GM12801 (cell line): ENCODE measurements around the gene UBXN10.

Experiments used
- TF ChIP-seq, protein P1 (sequence below): IDR thresholded peaks from one replicate; pipeline ENCODE4 v1.5.1; 2011; ENCODE audit warnings: control low read depth; ENCODE audit not compliant: insufficient read length; ENCODE audit errors: extremely low read depth

Gene UBXN10

DNA sequence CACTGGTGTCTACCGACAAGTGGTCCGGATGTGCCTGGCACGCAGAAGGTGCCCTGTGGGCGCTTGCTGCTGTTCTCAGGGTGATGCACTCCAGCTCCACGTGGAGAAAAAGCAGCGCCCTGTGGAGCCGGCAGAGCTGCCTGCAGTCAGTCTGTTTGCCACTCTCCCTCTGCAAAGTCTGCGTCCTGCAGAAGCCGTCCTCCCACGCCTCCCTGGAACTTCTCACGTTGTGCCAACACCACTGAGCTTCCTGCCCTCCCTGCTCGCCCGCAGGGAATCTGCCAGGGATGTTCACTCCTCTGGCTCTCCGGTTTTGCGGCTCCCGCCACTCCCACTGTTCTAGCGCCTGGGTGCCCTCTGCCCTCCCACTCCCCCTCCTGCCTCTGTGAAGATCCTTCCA, 19.8 kb upstream of the UBXN10 start:
- TF ChIP-seq, protein P1, sequence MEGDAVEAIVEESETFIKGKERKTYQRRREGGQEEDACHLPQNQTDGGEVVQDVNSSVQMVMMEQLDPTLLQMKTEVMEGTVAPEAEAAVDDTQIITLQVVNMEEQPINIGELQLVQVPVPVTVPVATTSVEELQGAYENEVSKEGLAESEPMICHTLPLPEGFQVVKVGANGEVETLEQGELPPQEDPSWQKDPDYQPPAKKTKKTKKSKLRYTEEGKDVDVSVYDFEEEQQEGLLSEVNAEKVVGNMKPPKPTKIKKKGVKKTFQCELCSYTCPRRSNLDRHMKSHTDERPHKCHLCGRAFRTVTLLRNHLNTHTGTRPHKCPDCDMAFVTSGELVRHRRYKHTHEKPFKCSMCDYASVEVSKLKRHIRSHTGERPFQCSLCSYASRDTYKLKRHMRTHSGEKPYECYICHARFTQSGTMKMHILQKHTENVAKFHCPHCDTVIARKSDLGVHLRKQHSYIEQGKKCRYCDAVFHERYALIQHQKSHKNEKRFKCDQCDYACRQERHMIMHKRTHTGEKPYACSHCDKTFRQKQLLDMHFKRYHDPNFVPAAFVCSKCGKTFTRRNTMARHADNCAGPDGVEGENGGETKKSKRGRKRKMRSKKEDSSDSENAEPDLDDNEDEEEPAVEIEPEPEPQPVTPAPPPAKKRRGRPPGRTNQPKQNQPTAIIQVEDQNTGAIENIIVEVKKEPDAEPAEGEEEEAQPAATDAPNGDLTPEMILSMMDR, result no peak

DNA sequence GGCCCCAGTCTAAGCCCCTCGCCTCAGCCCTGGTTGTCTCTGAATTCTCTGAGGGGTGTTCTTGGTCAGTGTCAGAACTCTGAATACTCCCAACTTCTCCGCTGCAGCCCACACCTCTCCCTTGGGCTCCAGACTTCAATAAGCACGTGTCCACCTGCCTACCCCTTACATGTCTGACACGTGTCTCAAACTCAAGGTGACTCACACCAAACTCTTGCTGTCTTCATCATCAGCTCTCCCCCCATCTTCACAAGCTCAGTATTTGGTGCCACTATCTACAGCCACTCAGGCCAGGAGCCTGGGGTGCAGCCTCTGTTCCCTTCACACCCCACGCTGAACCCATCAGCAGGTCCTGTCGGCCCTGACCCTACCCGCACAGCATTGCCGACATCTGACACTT, 18.8 kb upstream of the UBXN10 start:
- TF ChIP-seq, protein P1, result no peak

DNA sequence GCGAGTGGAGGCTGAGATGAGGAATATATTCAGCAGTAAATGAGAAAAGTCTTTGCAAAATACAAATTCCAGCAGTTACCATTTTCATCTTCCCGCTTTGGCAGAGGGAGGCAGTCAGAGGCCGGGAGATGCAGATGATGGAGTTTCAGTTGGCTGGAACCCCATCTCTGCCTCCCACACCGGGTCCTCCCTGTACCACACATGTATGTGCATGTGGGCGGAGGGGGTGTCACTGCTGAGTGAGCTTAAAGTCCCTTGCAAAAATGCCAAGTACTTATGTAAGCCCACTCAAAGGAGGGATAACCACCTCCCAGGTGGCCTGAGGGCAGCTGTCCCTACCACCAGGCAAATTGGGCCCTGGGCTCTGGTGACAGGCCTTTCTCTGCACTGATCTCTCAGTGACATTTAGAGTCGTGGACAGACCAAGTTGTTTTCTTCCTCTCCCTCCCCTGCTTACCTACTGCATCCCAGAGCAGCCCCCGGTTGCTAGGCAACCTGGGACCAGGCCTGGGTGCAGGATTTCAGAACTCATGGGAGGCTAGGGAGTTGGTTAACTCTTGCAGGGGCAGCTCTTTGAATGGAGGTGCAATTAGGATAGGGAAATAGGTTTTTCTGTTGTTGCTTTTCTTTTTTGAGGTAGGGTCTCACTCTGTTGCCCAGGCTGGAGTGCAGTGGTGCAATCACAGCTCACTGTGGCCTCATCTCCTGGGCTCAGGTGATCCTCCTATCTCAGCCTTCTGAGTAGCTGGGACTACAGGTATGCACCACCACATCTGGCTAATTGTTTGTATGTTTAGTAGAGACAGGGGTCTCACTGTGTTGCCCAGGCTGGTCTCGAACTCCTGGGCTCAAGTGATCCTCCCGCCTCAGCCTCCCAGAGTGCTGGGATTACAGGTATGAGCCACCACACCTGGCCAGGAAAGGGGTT, 17.1 kb upstream of the UBXN10 start:
- TF ChIP-seq, protein P1, result no peak

DNA sequence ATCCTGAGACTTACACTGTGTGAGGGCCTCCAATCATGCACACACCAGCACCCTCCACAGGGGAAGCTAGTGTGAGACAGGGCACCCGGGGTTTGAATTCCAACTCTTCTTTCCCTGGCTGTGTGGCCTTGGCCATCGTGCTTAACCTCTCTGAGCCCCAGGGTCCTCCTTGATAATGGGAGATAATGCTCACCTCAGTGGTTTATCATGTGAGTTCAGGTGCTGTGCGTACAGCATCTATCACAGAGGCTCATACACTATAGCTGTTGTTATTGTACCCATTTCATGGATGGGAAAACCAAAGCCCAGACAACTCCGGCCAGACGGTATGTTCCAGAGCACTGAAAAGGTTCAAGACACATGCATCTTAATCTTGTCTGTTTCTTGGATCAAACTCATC, 16.0 kb upstream of the UBXN10 start:
- TF ChIP-seq, protein P1, result no peak

DNA sequence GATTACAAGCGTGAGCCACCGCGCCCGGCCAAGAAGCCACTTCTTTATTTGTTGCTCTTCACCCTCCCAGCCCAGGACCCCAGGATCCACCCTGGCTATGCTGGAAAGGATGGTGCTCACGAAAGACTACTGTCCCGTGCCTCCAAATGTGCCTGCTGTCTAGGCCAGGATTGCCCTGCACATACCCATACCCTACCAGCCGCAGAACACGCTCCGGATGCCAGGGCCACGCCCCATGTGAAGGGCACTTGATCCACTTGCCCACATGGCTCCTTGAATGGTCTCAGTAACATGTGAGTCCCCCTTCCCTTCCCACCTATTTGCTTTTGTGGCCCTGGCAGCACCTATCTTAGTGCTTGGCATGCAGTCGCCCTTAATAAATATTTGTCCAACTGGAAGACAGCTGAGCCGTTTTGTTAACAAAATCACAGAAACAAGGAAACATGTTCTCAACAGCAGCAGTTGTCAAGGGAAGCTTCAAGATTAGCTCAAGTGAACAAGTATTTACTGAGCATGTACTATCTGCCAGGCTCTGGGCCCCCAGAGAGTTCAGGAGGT, 13.8 kb upstream of the UBXN10 start:
- TF ChIP-seq, protein P1, result no peak

DNA sequence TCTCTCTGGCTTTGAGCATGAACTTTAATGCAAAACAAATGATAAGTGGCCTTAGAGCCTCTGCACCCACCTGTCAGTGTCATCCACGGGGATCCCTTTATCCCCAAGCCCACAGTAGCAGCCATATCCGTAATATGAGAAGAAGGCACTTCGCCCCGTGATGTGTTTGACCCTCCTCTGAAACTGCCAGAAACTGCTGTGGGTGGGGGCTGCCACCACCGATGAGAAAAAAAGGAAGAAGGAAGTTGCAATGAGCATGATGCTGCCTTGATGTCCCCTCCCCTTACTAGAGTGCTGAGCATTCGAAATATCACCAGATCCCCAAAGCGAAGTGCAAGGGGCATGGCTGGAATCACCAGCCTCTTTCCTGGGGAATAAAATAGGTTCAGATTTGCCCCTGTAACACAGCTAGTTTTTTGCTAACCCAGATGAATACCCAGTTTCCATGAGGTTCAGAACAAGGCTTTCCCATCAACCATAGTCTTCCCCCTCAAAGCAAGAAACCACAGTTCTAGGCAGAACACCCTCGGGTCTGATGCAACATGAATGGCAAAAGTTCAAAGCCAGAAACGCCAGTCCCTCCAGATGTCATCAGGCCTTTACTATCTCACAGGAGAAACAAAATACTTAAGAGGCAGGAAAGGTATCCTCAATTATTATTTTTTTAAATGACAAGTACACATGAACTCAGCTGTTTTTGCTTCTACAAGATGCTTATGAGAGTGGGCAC, 10.8 kb upstream of the UBXN10 start:
- TF ChIP-seq, protein P1, result no peak
